DND-41 (cell line): ENCODE measurements around the gene EPB41L5.

Source experiments
- CTCF ChIP-seq: IDR thresholded peaks from 2 replicates; pipeline ENCODE4 v1.5.1; 2012; ENCODE audit warnings: borderline replicate concordance, low read length, moderate library complexity, mild to moderate bottlenecking; ENCODE audit not compliant: poor library complexity, severe bottlenecking; ENCODE audit errors: extremely low read depth
- EZH2 ChIP-seq: IDR thresholded peaks from 3 replicates; pipeline ENCODE4 v1.6.1; 2012; ENCODE audit warnings: borderline replicate concordance, low read depth, mild to moderate bottlenecking, moderate library complexity, low read length, inconsistent platforms; ENCODE audit not compliant: severe bottlenecking

- TF ChIP-seq CTCF = no peak
- no peak for TF ChIP-seq EZH2
Measured at GRCh38 chr2:120204417-120204816, 191.5 kb downstream of the EPB41L5 start.
